Neuronal stem cell (in vitro differentiated cells): ENCODE measurements around the gene PARD3B.

Source experiments
- DNase-seq: peaks from one replicate; pipeline ENCODE4 v3.0.0-alpha.2; 2013; ENCODE audit warnings: low spot score
- H2AFZ ChIP-seq: one replicate; pipeline ENCODE4 v1.6.1; 2013; ENCODE audit warnings: mild to moderate bottlenecking, low read length, inconsistent platforms
- H2AK5ac ChIP-seq: 2 replicates; pipeline ENCODE4 v1.6.1; 2013; ENCODE audit warnings: low read depth, mild to moderate bottlenecking, inconsistent platforms, low read length, moderate library complexity, mixed read lengths
- H2BK120ac ChIP-seq: 2 replicates; pipeline ENCODE4 v1.6.1; 2013; ENCODE audit warnings: low read depth, mild to moderate bottlenecking, inconsistent platforms, low read length, moderate library complexity, mixed read lengths
- H2BK12ac ChIP-seq: one replicate; pipeline ENCODE4 v1.6.1; 2013; ENCODE audit warnings: low read length, inconsistent platforms
- H2BK15ac ChIP-seq: 2 replicates; pipeline ENCODE4 v1.6.1; 2013; ENCODE audit warnings: mild to moderate bottlenecking, low read length, inconsistent platforms, mixed read lengths
- H2BK5ac ChIP-seq: one replicate; pipeline ENCODE4 v1.6.1; 2013; ENCODE audit warnings: inconsistent platforms, mild to moderate bottlenecking, low read length, moderate library complexity
- H3K14ac ChIP-seq: one replicate; pipeline ENCODE4 v1.6.1; 2013; ENCODE audit warnings: low read length, inconsistent platforms
- H3K18ac ChIP-seq: 2 replicates; pipeline ENCODE4 v1.6.1; 2013; ENCODE audit warnings: low read length, inconsistent platforms
- H3K23ac ChIP-seq: 2 replicates; pipeline ENCODE4 v1.6.1; 2013; ENCODE audit warnings: low read depth, mild to moderate bottlenecking, mixed read lengths, low read length, inconsistent platforms; ENCODE audit not compliant: poor library complexity
- H3K27ac ChIP-seq: replicated peaks from 3 replicates; pipeline ENCODE4 v1.5.1; 2013; ENCODE audit warnings: low read length, inconsistent platforms
- H3K27me3 ChIP-seq, 3 experiments: 2 replicates each; pipeline ENCODE4 v1.6.1; 2013; ENCODE audit warnings: low read length in 3 of 3, mild to moderate bottlenecking in 2 of 3, inconsistent platforms in 1 of 3, low read depth in 1 of 3, mixed read lengths in 1 of 3, moderate library complexity in 1 of 3; ENCODE audit not compliant: control insufficient read depth in 3 of 3, insufficient read depth in 3 of 3
- H3K36me3 ChIP-seq, 2 donors: replicated peaks in 1 of 2; 2 replicates each; pipeline ENCODE4 v1.6.1; 2013; ENCODE audit warnings: low read length in 2 of 2; ENCODE audit not compliant: control insufficient read depth in 2 of 2, insufficient read depth in 2 of 2
- H3K4ac ChIP-seq: 2 replicates; pipeline ENCODE4 v1.6.1; 2013; ENCODE audit warnings: inconsistent platforms, mild to moderate bottlenecking, low read length, moderate library complexity
- H3K4me1 ChIP-seq, 2 donors: 1 replicate in 1 of 2; 2 replicates in 1 of 2; pipeline ENCODE4 v1.6.1; 2013; ENCODE audit warnings: low read length in 2 of 2, low read depth in 1 of 2; ENCODE audit not compliant: control insufficient read depth in 2 of 2, insufficient read depth in 1 of 2
- H3K4me2 ChIP-seq: one replicate; pipeline ENCODE4 v1.6.1; 2013; ENCODE audit warnings: mild to moderate bottlenecking, low read length, inconsistent platforms; ENCODE audit not compliant: insufficient read depth, poor library complexity, severe bottlenecking
- H3K4me3 ChIP-seq, 2 donors: 2 replicates each; pipeline ENCODE4 v1.5.1; 2013; ENCODE audit warnings: low read length in 2 of 2, mild to moderate bottlenecking in 2 of 2, inconsistent platforms in 1 of 2, moderate library complexity in 1 of 2
- H3K79me1 ChIP-seq: one replicate; pipeline ENCODE4 v1.6.1; 2013; ENCODE audit warnings: low read depth, mild to moderate bottlenecking, inconsistent platforms, low read length, moderate library complexity
- H3K9ac ChIP-seq: one replicate; pipeline ENCODE4 v1.6.1; 2013; ENCODE audit warnings: mild to moderate bottlenecking, low read depth, low read length, inconsistent platforms; ENCODE audit not compliant: poor library complexity
- H3K9me3 ChIP-seq, 2 donors: replicated peaks in 1 of 2; 2 replicates each; pipeline versions ENCODE3 to v1.6.1; 2013; ENCODE audit warnings: low read length in 2 of 2, mild to moderate bottlenecking in 2 of 2, inconsistent platforms in 1 of 2, low read depth in 1 of 2, mixed read lengths in 1 of 2, moderate library complexity in 1 of 2; ENCODE audit not compliant: control insufficient read depth in 2 of 2, insufficient read depth in 1 of 2
- H4K8ac ChIP-seq: one replicate; pipeline ENCODE4 v1.6.1; 2013; ENCODE audit warnings: low read depth, mild to moderate bottlenecking, inconsistent platforms, low read length, moderate library complexity
- H4K91ac ChIP-seq: one replicate; pipeline ENCODE4 v1.6.1; 2013; ENCODE audit warnings: low read length, low read depth, mild to moderate bottlenecking, inconsistent platforms; ENCODE audit not compliant: poor library complexity
- WGBS, 2 donors: extraction: QIAGEN DNeasy Blood & Tissue Kit; methylation state at CpG; one replicate each; pipeline ENCODE4 v1.1.7; 2013; ENCODE audit warnings: missing lambda C conversion rate in 2 of 2, mixed read lengths in 1 of 2; ENCODE audit not compliant: insufficient read length in 2 of 2, insufficient replicate concordance in 1 of 2; ENCODE audit errors: extremely low coverage in 2 of 2; 5-methylcytosine and 5-hydroxymethylcytosine counted together

PARD3B gene

GRCh38 chr2:205543262-205543843 lies 998.1 kb downstream of the PARD3B start:
- Histone ChIP-seq H3K18ac (no peak overlapping the region), H3K4ac (no peak overlapping the region), H3K27me3 (no peaks in the 10 kb centered on the region), H3K4me3 (no peak overlapping the region), H3K23ac (no peak overlapping the region), H2AFZ (no peak overlapping the region), H2BK15ac (no peak overlapping the region), H2AK5ac (no peak overlapping the region), H2BK5ac (no peak overlapping the region), H3K4me1 (peaks cover 2 to 4% of the 10 kb centered on the region in 2 donors), H3K4me2 (no peak overlapping the region), H4K91ac (no peak overlapping the region), H3K14ac (no peak overlapping the region), H3K9ac (no peak overlapping the region), H2BK12ac (no peak overlapping the region), H4K8ac (no peak overlapping the region), H3K79me1 (no peaks in the 10 kb centered on the region), H2BK120ac (no peak overlapping the region), H3K36me3 (no peaks in the 10 kb centered on the region), H3K27ac (no peak overlapping the region), H3K9me3 (no peaks in the 10 kb centered on the region)
- no CpG with 5 or more reads among the region's 5 CpGs for WGBS, 2 donors
- DNase-seq = no peak

DNA sequence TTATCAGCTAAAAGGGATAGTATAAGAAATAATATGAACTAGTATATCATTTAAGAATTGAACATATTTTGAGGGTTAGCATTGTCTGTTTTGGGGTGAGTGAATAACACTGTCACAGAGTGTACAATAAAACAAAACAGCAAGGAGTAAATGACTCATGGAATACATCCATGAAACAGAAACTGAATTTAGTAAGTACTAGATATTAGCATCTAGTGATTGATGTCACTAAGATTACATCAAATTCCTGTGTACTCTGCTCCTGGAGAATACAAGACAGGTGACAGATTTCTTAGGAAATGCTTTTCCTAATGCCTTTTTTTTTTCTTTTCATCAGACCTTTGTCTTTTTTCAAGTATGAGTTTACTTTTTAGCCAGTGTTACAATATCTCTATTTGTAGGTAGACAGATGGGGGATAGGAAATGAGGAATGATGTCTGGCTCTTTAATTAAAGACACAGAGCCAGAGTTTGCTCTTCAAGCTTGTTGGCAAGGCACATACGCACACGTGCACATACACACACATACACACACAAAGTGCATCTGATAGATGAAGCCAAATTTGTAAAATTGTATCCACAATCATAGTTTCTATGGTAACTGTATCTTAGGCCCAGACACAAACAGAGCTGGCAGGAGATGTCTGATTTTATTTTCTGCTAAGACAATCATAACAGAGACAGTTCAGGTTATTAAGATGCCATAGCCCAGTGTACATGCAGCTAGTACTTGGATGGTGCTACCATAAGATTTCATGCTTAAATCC lies 998.8 kb downstream of the PARD3B start:
- no CpG with 5 or more reads among the region's 2 CpGs for WGBS, 2 donors
- Histone ChIP-seq H3K36me3 (no peaks in the 10 kb centered on the region), H3K4me1 (peaks cover 2 to 4% of the 10 kb centered on the region in 2 donors)

DNA sequence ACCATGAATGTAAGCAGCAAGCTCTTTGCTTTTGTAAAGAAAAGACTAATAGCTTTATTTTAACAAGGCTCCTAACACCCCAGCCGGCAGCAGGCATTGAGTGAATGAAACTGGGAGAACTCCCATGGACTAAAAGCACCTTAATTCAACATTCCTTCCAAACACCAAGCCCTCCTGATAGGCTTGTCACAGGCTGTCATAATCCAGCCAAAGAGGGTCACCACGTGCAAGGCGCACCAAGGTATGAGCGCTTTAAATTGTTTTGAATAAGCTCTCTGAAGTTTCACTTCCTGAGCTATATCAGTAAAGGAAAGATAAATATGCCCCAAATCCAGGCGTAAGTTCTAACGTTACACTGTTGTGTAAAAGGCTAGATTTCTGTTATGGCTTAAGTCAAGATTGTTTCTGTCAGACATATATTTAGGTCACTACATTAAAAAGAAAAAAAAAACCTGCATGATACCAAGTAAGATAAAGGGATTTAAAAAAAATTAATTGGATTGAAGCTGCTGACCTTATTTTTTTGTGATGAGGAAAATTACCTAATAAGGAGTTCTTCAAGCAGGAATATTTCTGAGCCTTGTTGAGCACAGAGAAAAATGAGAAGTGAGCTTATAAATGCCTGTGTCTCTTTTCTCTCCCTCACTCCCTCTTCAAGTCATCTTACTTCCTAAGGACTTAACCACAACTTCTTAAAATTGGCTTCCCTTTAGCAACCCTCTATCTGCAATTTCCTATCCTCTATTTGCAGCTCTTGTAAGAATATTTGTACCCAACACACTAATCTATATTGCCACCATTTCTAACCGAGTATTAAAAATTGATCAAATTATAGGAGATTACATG lies 1000.9 kb downstream of the PARD3B start:
- Histone ChIP-seq H4K8ac (no peak overlapping the region), H3K27me3 (no peaks in the 10 kb centered on the region), H3K4me2 (no peak overlapping the region), H2BK12ac (no peak overlapping the region), H2BK5ac (no peak overlapping the region), H3K14ac (no peak overlapping the region), H3K4me3 (no peak overlapping the region), H3K79me1 (no peaks in the 10 kb centered on the region), H2AK5ac (no peak overlapping the region), H2BK15ac (no peak overlapping the region), H3K4me1 (peaks cover 4 to 5% of the 10 kb centered on the region in 2 donors), H3K9me3 (no peaks in the 10 kb centered on the region), H3K4ac (no peak overlapping the region), H4K91ac (no peak overlapping the region), H2BK120ac (no peak overlapping the region), H3K18ac (no peak overlapping the region), H2AFZ (no peak overlapping the region), H3K27ac (no peak overlapping the region), H3K9ac (no peak overlapping the region), H3K23ac (no peak overlapping the region), H3K36me3 (no peaks in the 10 kb centered on the region)
- no peak for DNase-seq
- no CpG with 5 or more reads among the region's 7 CpGs for WGBS, 2 donors

More for the DNA sequence above, 998.8 kb downstream of the PARD3B start:
- no peak for DNase-seq
- H2AFZ ChIP-seq = no peak overlapping the region
- no peak overlapping the region for H4K8ac ChIP-seq
- no peak overlapping the region for H4K91ac ChIP-seq
- no peak overlapping the region for H3K4ac ChIP-seq
- H2BK15ac ChIP-seq = no peak overlapping the region
- H3K9me3 ChIP-seq = no peaks in the 10 kb centered on the region
- H3K9ac ChIP-seq = no peak overlapping the region
- no peak overlapping the region for H2BK120ac ChIP-seq
- no peak overlapping the region for H3K14ac ChIP-seq
- no peak overlapping the region for H3K4me2 ChIP-seq
- H3K27ac ChIP-seq = no peak overlapping the region
- no peak overlapping the region for H2AK5ac ChIP-seq
- no peak overlapping the region for H2BK5ac ChIP-seq
- H3K23ac ChIP-seq = no peak overlapping the region
- H3K18ac ChIP-seq = no peak overlapping the region
- H2BK12ac ChIP-seq = no peak overlapping the region
- no peaks in the 10 kb centered on the region for H3K79me1 ChIP-seq
- H3K27me3 ChIP-seq = no peaks in the 10 kb centered on the region
- H3K4me3 ChIP-seq = no peak overlapping the region
